ENCODE measurements around the gene DERL3. TPM values are rescaled to one million over a fixed set of nuclear protein-coding genes. Genes with fewer than 3 reads are reported as not detected.

The DERL3 gene
- total RNA-seq, 1 experiment from 2014 or later, result 12.5 TPM

DNA sequence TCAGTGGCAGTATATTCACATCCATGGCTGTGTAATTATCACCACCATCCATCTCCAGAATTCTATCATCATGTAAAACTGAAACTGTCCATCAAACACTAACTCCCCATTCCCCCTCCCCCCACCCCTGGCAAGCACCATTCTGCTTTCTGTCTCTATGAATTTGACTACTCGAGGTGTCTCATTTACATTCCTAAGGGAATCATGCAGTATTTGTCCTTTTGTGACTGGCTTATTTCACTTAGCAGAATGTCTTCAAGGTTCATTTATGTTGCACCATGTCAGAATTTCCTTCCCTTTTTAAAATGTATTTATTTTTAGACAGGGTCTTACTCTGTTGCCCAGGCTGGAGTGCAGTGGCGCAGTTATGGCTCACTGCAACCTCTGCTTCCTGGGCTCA lies 20.3 kb downstream of the DERL3 start:
- DNase-seq (ENCODE audit: low spot score) (no peak), ATAC-seq (no peak)
- H3K27ac Mint-ChIP-seq, result no peak overlapping the region
- H3K9me3 Mint-ChIP-seq, result no peaks in the 10 kb centered on the region
- H3K27me3 Mint-ChIP-seq (ENCODE audit: low read depth), result no peaks in the 10 kb centered on the region
- no peak overlapping the region for H3K4me3 Mint-ChIP-seq
- TF ChIP-seq, protein P1, sequence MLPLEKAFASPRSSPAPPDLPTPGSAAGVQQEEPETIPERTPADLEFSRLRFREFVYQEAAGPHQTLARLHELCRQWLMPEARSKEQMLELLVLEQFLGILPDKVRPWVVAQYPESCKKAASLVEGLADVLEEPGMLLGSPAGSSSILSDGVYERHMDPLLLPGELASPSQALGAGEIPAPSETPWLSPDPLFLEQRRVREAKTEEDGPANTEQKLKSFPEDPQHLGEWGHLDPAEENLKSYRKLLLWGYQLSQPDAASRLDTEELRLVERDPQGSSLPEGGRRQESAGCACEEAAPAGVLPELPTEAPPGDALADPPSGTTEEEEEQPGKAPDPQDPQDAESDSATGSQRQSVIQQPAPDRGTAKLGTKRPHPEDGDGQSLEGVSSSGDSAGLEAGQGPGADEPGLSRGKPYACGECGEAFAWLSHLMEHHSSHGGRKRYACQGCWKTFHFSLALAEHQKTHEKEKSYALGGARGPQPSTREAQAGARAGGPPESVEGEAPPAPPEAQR (CRISPR knock-in tag; IDR thresholded peaks at IDR 0.05), result no peak
- TF ChIP-seq NFYB (CRISPR knock-in tag; conservative IDR thresholded peaks at IDR 0.05; ENCODE audit: low read depth) (no peak), HMGA2 (CRISPR knock-in tag; IDR thresholded peaks at IDR 0.05) (no peak), ETV6 (CRISPR knock-in tag; IDR thresholded peaks at IDR 0.05) (no peak), SOX15 (CRISPR knock-in tag; IDR thresholded peaks at IDR 0.05) (no peak)
- TF ChIP-seq, protein P2, sequence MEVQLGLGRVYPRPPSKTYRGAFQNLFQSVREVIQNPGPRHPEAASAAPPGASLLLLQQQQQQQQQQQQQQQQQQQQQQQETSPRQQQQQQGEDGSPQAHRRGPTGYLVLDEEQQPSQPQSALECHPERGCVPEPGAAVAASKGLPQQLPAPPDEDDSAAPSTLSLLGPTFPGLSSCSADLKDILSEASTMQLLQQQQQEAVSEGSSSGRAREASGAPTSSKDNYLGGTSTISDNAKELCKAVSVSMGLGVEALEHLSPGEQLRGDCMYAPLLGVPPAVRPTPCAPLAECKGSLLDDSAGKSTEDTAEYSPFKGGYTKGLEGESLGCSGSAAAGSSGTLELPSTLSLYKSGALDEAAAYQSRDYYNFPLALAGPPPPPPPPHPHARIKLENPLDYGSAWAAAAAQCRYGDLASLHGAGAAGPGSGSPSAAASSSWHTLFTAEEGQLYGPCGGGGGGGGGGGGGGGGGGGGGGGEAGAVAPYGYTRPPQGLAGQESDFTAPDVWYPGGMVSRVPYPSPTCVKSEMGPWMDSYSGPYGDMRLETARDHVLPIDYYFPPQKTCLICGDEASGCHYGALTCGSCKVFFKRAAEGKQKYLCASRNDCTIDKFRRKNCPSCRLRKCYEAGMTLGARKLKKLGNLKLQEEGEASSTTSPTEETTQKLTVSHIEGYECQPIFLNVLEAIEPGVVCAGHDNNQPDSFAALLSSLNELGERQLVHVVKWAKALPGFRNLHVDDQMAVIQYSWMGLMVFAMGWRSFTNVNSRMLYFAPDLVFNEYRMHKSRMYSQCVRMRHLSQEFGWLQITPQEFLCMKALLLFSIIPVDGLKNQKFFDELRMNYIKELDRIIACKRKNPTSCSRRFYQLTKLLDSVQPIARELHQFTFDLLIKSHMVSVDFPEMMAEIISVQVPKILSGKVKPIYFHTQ (CRISPR knock-in tag; IDR thresholded peaks at IDR 0.05), result no peak
- POLR2A ChIA-PET, result no interaction called here
- CTCF ChIA-PET, result interaction anchor here (0.7 kb wide), 1 partner anchor 31 kb away, joined by 3 read pairs; no protein-coding TSS in a partner anchor
- peaks cover 80% of the 10 kb centered on the region for H3K36me3 Mint-ChIP-seq
- H3K4me1 Mint-ChIP-seq, result 0 out of 2 replicates have a peak, but pooled peaks cover 4% of the 10 kb centered on the region

DNA sequence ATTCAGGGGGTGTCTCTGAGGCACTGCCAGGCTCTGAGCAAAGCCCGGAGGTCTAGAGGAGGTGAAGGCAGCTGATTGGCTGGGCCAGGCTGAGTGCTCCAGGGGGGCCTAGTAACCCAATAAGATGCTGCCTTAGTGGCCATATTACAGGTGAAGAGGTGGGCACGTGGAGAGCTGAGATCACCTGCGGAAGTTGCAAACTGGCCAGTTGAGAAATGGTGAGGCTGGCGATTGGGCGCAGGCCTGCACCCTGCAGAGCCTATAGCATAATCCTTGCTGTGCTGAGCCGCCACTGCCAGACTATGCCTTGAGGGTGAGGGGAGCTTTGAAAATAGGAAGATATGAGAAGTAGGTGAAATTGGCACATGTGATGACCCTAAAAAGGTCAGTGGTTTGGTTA lies 21.7 kb downstream of the DERL3 start:
- 0 out of 2 replicates have a peak, but pooled peaks cover 4% of the 10 kb centered on the region for H3K4me1 Mint-ChIP-seq
- H3K9me3 Mint-ChIP-seq, result no peaks in the 10 kb centered on the region
- H3K27me3 Mint-ChIP-seq (ENCODE audit: low read depth), result no peaks in the 10 kb centered on the region
- H3K36me3 Mint-ChIP-seq, result peaks cover 79% of the 10 kb centered on the region
- CTCF ChIA-PET, result no interaction called here
- no peak overlapping the region for H3K27ac Mint-ChIP-seq
- no peak for ATAC-seq
- POLR2A ChIA-PET, result no interaction called here
- no peak overlapping the region for H3K4me3 Mint-ChIP-seq
- DNase-seq (ENCODE audit: low spot score), result no peak
- TF ChIP-seq NR3C1 (CRISPR knock-in tag; conservative IDR thresholded peaks at IDR 0.05; ENCODE audit: low read depth), result no peak
- TF ChIP-seq, protein P3, sequence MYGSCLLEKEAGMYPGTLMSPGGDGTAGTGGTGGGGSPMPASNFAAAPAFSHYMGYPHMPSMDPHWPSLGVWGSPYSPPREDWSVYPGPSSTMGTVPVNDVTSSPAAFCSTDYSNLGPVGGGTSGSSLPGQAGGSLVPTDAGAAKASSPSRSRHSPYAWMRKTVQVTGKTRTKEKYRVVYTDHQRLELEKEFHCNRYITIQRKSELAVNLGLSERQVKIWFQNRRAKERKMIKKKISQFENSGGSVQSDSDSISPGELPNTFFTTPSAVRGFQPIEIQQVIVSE (CRISPR knock-in tag; IDR thresholded peaks at IDR 0.05; ENCODE audit: borderline replicate concordance), result no peak
- TF ChIP-seq TEAD4 (CRISPR knock-in tag; IDR thresholded peaks at IDR 0.05), result no peak
- TF ChIP-seq, protein P4, sequence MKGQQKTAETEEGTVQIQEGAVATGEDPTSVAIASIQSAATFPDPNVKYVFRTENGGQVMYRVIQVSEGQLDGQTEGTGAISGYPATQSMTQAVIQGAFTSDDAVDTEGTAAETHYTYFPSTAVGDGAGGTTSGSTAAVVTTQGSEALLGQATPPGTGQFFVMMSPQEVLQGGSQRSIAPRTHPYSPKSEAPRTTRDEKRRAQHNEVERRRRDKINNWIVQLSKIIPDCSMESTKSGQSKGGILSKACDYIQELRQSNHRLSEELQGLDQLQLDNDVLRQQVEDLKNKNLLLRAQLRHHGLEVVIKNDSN (CRISPR knock-in tag; IDR thresholded peaks at IDR 0.05), result no peak
- no peak for TF ChIP-seq ZNF423 (CRISPR knock-in tag; IDR thresholded peaks at IDR 0.05)
- TF ChIP-seq, protein P5, sequence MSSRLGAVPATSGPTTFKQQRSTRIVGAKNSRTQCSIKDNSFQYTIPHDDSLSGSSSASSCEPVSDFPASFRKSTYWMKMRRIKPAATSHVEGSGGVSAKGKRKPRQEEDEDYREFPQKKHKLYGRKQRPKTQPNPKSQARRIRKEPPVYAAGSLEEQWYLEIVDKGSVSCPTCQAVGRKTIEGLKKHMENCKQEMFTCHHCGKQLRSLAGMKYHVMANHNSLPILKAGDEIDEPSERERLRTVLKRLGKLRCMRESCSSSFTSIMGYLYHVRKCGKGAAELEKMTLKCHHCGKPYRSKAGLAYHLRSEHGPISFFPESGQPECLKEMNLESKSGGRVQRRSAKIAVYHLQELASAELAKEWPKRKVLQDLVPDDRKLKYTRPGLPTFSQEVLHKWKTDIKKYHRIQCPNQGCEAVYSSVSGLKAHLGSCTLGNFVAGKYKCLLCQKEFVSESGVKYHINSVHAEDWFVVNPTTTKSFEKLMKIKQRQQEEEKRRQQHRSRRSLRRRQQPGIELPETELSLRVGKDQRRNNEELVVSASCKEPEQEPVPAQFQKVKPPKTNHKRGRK (CRISPR knock-in tag; IDR thresholded peaks at IDR 0.05; ENCODE audit: borderline replicate concordance), result no peak
- TF ChIP-seq FOXP1 (CRISPR knock-in tag; IDR thresholded peaks at IDR 0.05; ENCODE audit: borderline replicate concordance), result no peak
- no peak for TF ChIP-seq ZNF138 (CRISPR knock-in tag; conservative IDR thresholded peaks at IDR 0.05)
- no peak for TF ChIP-seq MYBL2 (CRISPR knock-in tag; IDR thresholded peaks at IDR 0.05)
- TF ChIP-seq NFATC4 (CRISPR knock-in tag; IDR thresholded peaks at IDR 0.05), result no peak
- TF ChIP-seq ATF1 (CRISPR knock-in tag; IDR thresholded peaks at IDR 0.05), result no peak

Measured in WTC11 (cell line).